B cell (primary cell): ENCODE results near the gene DROSHA.

Experiments
- EZH2 ChIP-seq: IDR thresholded peaks from 2 replicates; pipeline ENCODE4 v1.6.1; 2012; ENCODE audit warnings: borderline replicate concordance, low read depth, mild to moderate bottlenecking, moderate library complexity, low read length; ENCODE audit not compliant: insufficient read depth, poor library complexity, severe bottlenecking
- TF ChIP-seq, protein P1 (sequence below): fragments of 200-600 bp; IDR thresholded peaks from one replicate; pipeline ENCODE4 v1.8.0; 2022; ENCODE audit warnings: antibody characterized with exemption, mild to moderate bottlenecking

GRCh38 chr5:31481531-31482165, 50.2 kb downstream of the DROSHA start:
- TF ChIP-seq, protein P1, sequence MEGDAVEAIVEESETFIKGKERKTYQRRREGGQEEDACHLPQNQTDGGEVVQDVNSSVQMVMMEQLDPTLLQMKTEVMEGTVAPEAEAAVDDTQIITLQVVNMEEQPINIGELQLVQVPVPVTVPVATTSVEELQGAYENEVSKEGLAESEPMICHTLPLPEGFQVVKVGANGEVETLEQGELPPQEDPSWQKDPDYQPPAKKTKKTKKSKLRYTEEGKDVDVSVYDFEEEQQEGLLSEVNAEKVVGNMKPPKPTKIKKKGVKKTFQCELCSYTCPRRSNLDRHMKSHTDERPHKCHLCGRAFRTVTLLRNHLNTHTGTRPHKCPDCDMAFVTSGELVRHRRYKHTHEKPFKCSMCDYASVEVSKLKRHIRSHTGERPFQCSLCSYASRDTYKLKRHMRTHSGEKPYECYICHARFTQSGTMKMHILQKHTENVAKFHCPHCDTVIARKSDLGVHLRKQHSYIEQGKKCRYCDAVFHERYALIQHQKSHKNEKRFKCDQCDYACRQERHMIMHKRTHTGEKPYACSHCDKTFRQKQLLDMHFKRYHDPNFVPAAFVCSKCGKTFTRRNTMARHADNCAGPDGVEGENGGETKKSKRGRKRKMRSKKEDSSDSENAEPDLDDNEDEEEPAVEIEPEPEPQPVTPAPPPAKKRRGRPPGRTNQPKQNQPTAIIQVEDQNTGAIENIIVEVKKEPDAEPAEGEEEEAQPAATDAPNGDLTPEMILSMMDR: no peak
- TF ChIP-seq EZH2: no peak
